Prostate gland (tissue), 2 donors: ENCODE data around the gene MICAL1.

Experiments used
- POLR2A ChIP-seq: fragments of 450-650 bp; IDR thresholded peaks from one replicate; pipeline ENCODE4 v1.6.1; 2016; ENCODE audit warnings: antibody characterized with exemption, mild to moderate bottlenecking
- POLR2AphosphoS5 ChIP-seq: sonication (generic); formaldehyde crosslinking; IDR thresholded peaks from one replicate; pipeline ENCODE4 v1.6.1; 2017; ENCODE audit warnings: antibody characterized with exemption
- TF ChIP-seq, protein P1 (sequence below), 4 experiments: fragments of 200-600 bp in 2 of 4; fragments of 450-650 bp in 2 of 4; sonication (generic) in 2 of 4; IDR thresholded peaks; 1 replicate in 3 of 4; 2 replicates in 1 of 4; pipeline ENCODE4 v1.5.1; 2016 to 2019; ENCODE audit warnings: antibody characterized with exemption in 4 of 4, mild to moderate bottlenecking in 2 of 4, moderate library complexity in 2 of 4

DNA sequence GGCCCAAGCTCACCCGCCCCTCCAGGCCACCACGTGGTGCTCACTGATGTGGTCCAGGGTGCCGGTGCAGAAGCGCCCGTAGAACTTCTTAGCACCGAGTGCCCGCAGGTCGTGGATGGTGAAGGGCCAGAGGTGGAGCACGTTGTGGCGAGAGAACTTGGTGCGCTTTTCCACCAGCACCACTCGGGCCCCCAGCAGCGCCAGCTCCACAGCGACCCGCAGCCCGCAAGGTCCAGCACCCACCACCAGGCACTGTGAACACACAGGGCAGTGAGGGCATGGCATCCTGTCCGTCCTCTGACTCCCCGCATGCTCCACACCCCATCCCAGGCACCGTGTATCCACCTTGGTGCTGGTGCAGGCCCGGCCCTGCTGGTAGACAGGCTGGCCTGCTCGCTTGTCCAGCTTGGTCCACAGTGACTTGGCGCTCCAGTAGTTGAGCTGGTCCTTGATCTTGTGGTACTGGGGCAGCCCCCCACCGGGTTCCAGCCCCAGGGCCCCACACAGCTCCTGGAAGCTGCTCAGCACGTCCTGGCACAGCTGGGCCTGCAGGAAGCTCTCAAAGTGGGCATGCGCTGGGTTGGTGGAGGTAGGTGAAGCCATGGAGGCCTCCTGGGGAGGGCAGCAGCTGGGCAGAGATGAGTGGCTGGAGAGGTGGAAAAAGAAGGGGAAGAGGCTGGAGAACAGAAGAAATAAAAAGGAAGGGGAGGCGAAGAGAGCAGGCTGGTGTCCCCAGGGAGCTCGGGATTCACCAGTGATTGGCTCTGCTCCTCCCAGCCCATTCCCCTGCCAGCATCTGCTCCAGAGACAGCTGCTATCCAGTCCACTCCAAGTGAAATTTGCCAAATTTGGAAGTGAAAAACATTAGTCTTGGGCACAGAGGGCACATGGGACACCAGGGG, 1.7 kb downstream of the MICAL1 start:
- no peak for TF ChIP-seq POLR2A
- TF ChIP-seq, protein P1, sequence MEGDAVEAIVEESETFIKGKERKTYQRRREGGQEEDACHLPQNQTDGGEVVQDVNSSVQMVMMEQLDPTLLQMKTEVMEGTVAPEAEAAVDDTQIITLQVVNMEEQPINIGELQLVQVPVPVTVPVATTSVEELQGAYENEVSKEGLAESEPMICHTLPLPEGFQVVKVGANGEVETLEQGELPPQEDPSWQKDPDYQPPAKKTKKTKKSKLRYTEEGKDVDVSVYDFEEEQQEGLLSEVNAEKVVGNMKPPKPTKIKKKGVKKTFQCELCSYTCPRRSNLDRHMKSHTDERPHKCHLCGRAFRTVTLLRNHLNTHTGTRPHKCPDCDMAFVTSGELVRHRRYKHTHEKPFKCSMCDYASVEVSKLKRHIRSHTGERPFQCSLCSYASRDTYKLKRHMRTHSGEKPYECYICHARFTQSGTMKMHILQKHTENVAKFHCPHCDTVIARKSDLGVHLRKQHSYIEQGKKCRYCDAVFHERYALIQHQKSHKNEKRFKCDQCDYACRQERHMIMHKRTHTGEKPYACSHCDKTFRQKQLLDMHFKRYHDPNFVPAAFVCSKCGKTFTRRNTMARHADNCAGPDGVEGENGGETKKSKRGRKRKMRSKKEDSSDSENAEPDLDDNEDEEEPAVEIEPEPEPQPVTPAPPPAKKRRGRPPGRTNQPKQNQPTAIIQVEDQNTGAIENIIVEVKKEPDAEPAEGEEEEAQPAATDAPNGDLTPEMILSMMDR (IDR thresholded peaks at IDR 0.05) = no peak
- no peak for TF ChIP-seq POLR2AphosphoS5
